Measurements from ENCODE around the gene ACRBP.

Gene ACRBP

GRCh38 chr12:6620885-6621274 lies 26.4 kb downstream of the ACRBP start:
- H3K4me3 ChIP-seq (ENCODE audit: low read length) = no peak overlapping the region
- H3K27me3 ChIP-seq (ENCODE audit: insufficient read depth, low read length) = no peaks in the 10 kb centered on the region
- no peaks in the 10 kb centered on the region for H3K36me3 ChIP-seq (ENCODE audit: insufficient read depth, low read length)
- H2AFZ ChIP-seq (ENCODE audit: low read depth, low read length) = no peak overlapping the region
- H3K4me1 ChIP-seq (ENCODE audit: insufficient read depth, low read length) = no peaks in the 10 kb centered on the region
- H3K9me3 ChIP-seq (ENCODE audit: low read length) = no peaks in the 10 kb centered on the region

DNA sequence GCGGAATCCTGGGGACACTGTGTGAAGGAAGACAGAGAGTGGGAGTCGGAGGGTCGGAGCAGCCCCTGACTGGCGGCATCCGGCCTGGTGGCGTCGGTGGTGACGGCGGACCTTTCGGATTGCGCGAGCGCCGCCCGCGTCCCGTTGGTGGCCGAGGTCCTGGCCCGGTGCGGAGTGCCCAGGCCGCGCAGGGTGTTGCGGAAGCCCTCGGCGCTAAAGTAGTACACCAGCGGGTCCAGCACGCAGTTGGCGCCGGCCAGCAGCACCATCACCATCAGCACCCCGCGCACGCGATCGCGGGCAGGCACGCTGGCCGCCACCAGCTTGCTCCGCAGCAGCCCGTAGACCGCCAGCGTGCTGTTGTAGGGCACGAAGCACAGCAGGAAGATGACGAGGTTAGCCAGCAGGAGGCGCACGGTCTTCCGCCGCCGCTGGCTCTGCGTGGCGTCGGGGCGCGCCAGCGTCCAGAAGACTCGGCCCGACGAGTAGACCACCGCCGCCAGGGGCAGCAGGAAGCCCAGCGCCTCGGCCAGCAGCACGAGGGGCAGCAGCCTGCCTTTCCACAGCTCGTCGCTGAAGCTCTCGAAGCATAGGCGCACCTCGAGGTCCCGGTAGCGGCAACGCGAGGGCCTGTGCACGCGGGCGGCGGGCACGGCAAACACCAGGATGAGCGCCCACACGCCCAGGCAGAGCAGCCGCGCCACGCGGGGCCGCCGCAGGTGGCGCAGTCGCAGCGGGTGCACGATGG lies 26.9 kb downstream of the ACRBP start:
- Histone ChIP-seq H3K4me3 (ENCODE audit: low read length) (no peak overlapping the region), H3K4me1 (ENCODE audit: insufficient read depth, low read length) (no peaks in the 10 kb centered on the region), H3K27me3 (ENCODE audit: insufficient read depth, low read length) (no peaks in the 10 kb centered on the region), H3K9me3 (ENCODE audit: low read length) (no peaks in the 10 kb centered on the region), H3K36me3 (ENCODE audit: insufficient read depth, low read length) (no peaks in the 10 kb centered on the region), H2AFZ (ENCODE audit: low read depth, low read length) (no peak overlapping the region)

GRCh38 chr12:6618483-6619225 lies 28.6 kb downstream of the ACRBP start:
- Histone ChIP-seq H3K4me3 (ENCODE audit: low read length) (no peak overlapping the region), H3K9me3 (ENCODE audit: low read length) (no peaks in the 10 kb centered on the region), H3K27me3 (ENCODE audit: insufficient read depth, low read length) (no peaks in the 10 kb centered on the region), H2AFZ (ENCODE audit: low read depth, low read length) (no peak overlapping the region), H3K4me1 (ENCODE audit: insufficient read depth, low read length) (peaks cover 5% of the 10 kb centered on the region), H3K36me3 (ENCODE audit: insufficient read depth, low read length) (no peaks in the 10 kb centered on the region)

DNA sequence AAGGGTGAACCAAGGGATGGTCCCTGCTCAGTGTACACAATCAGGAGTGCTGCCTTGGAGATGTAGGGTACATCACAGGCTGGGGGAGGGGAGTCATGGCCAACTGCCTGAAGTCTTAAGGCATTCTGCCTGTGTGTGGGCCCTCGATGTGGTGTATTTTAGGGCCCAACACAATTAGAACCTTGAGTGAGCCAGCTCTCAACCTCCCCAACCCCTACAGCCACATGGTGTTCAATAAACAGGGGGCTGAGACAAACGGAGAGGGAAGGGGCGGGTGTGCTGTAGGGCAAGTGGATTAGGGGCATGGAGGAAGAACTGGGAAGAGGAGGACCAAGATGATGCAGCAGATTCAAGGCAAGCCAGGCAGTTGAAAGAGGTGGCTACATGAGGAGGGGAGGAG lies 31.4 kb downstream of the ACRBP start:
- no peaks in the 10 kb centered on the region for H3K36me3 ChIP-seq (ENCODE audit: insufficient read depth, low read length)
- H3K4me3 ChIP-seq (ENCODE audit: low read length) = no peak overlapping the region
- no peak overlapping the region for H2AFZ ChIP-seq (ENCODE audit: low read depth, low read length)

GRCh38 chr12:6614513-6615172 lies 32.6 kb downstream of the ACRBP start:
- no peaks in the 10 kb centered on the region for H3K36me3 ChIP-seq (ENCODE audit: insufficient read depth, low read length)
- no peak overlapping the region for H2AFZ ChIP-seq (ENCODE audit: low read depth, low read length)
- no peaks in the 10 kb centered on the region for H3K9me3 ChIP-seq (ENCODE audit: low read length)
- H3K4me3 ChIP-seq (ENCODE audit: low read length) = peak overlapping the region; percentile 14
- H3K27me3 ChIP-seq (ENCODE audit: insufficient read depth, low read length) = no peaks in the 10 kb centered on the region
- H3K4me1 ChIP-seq (ENCODE audit: insufficient read depth, low read length) = peaks cover 33% of the 10 kb centered on the region

More for the DNA sequence above, 31.4 kb downstream of the ACRBP start:
- H3K9me3 ChIP-seq (ENCODE audit: low read length) = no peaks in the 10 kb centered on the region
- no peaks in the 10 kb centered on the region for H3K27me3 ChIP-seq (ENCODE audit: insufficient read depth, low read length)
- H3K4me1 ChIP-seq (ENCODE audit: insufficient read depth, low read length) = peaks cover 30% of the 10 kb centered on the region

- Histone ChIP-seq H2AFZ (ENCODE audit: low read depth, low read length) (no peak overlapping the region), H3K36me3 (ENCODE audit: insufficient read depth, low read length) (no peaks in the 10 kb centered on the region), H3K4me1 (ENCODE audit: insufficient read depth, low read length) (peaks cover 33% of the 10 kb centered on the region), H3K4me3 (ENCODE audit: low read length) (peak overlapping the region; percentile 14), H3K9me3 (ENCODE audit: low read length) (no peaks in the 10 kb centered on the region), H3K27me3 (ENCODE audit: insufficient read depth, low read length) (no peaks in the 10 kb centered on the region)
Observed at GRCh38 chr12:6613776-6614512, 33.3 kb downstream of the ACRBP start.

- Histone ChIP-seq H3K9me3 (ENCODE audit: low read length) (no peaks in the 10 kb centered on the region), H2AFZ (ENCODE audit: low read depth, low read length) (no peak overlapping the region), H3K36me3 (ENCODE audit: insufficient read depth, low read length) (no peaks in the 10 kb centered on the region), H3K4me3 (ENCODE audit: low read length) (peak overlapping the region; percentile 41), H3K4me1 (ENCODE audit: insufficient read depth, low read length) (peaks cover 33% of the 10 kb centered on the region), H3K27me3 (ENCODE audit: insufficient read depth, low read length) (no peaks in the 10 kb centered on the region)
Observed at GRCh38 chr12:6613015-6613775, 34.0 kb downstream of the ACRBP start.

GRCh38 chr12:6612652-6613014 lies 34.6 kb downstream of the ACRBP start:
- Histone ChIP-seq H3K36me3 (ENCODE audit: insufficient read depth, low read length) (no peaks in the 10 kb centered on the region), H3K4me1 (ENCODE audit: insufficient read depth, low read length) (peaks cover 38% of the 10 kb centered on the region), H3K27me3 (ENCODE audit: insufficient read depth, low read length) (no peaks in the 10 kb centered on the region), H2AFZ (ENCODE audit: low read depth, low read length) (no peak overlapping the region), H3K4me3 (ENCODE audit: low read length) (peak overlapping the region; percentile 41), H3K9me3 (ENCODE audit: low read length) (no peaks in the 10 kb centered on the region)

DNA sequence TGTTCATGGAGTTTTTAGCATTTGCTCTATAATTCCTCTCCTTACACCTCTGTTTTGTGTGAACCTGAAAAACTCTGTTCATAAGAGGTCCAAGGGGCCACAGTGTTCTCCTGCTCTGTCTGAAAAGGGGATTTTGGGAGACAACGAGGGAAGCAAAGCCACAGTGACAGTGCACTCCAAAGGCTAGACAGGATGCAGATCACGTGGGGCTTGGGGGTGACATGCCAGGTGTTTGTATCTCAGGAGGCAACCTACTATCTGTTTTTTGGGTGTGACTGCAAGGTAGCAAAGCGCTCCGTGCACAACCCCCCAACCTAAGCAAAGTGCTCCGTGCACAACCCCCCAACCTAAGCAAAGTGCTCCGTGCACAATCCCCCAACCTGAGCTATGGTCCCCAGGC lies 35.0 kb downstream of the ACRBP start:
- Histone ChIP-seq H3K4me1 (ENCODE audit: insufficient read depth, low read length) (peaks cover 39% of the 10 kb centered on the region), H3K4me3 (ENCODE audit: low read length) (peak overlapping the region; percentile 14), H3K36me3 (ENCODE audit: insufficient read depth, low read length) (no peaks in the 10 kb centered on the region), H3K9me3 (ENCODE audit: low read length) (no peaks in the 10 kb centered on the region), H3K27me3 (ENCODE audit: insufficient read depth, low read length) (no peaks in the 10 kb centered on the region), H2AFZ (ENCODE audit: low read depth, low read length) (no peak overlapping the region)

- no peak overlapping the region for H2AFZ ChIP-seq (ENCODE audit: low read depth, low read length)
- H3K4me3 ChIP-seq (ENCODE audit: low read length) = no peak overlapping the region
- peaks cover 59% of the 10 kb centered on the region for H3K4me1 ChIP-seq (ENCODE audit: insufficient read depth, low read length)
- no peaks in the 10 kb centered on the region for H3K9me3 ChIP-seq (ENCODE audit: low read length)
- H3K27me3 ChIP-seq (ENCODE audit: insufficient read depth, low read length) = no peaks in the 10 kb centered on the region
- peaks cover 18% of the 10 kb centered on the region for H3K36me3 ChIP-seq (ENCODE audit: insufficient read depth, low read length)
Observed at GRCh38 chr12:6608592-6609281, 38.5 kb downstream of the ACRBP start.

DNA sequence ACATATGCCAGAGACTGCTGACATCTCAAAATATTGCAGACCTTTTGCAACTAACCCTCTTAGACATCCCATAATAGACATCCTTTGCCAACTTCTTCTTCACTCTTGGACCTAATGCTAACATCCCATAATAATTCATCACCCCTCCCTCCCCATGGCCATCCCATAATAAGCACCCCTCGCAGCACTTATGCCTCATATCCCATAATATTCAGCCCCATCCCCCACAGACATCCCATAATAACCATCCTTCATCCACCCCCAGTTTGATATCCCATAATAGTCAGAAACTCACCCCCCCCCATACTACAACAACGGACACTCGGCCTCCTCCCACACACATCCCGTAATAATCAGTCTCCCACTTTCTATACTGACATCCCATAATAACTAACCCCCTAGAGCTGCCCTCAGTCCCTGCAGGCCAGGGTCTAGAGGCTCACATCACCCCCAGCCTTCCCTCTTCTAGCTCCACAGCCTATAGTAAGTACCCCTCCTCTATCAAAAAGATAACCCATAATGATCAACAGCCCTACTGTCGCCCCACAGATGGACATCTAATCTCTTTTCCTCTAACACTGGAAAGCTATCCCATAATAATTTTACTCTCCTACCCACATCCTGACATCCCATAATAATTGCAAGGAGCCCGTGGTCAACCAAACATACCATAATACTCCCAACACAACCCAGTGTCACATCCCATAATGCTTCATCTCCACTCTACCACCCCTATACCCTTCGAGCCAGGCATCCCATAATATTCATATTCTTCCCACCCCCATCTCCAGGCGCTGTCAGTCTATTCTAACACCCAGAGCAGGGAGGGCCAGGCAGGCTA lies 39.3 kb downstream of the ACRBP start:
- H3K36me3 ChIP-seq (ENCODE audit: insufficient read depth, low read length) = peaks cover 25% of the 10 kb centered on the region
- H3K4me1 ChIP-seq (ENCODE audit: insufficient read depth, low read length) = peaks cover 61% of the 10 kb centered on the region
- H3K9me3 ChIP-seq (ENCODE audit: low read length) = no peaks in the 10 kb centered on the region
- no peak overlapping the region for H2AFZ ChIP-seq (ENCODE audit: low read depth, low read length)
- no peaks in the 10 kb centered on the region for H3K27me3 ChIP-seq (ENCODE audit: insufficient read depth, low read length)
- peak overlapping the region; percentile 11 for H3K4me3 ChIP-seq (ENCODE audit: low read length)
